Left renal cortex interstitium (tissue), 4 donors: ENCODE measurements around the gene MAP6. TPM values are rescaled to one million over a fixed set of nuclear protein-coding genes. Genes with fewer than 3 reads are reported as not detected.

Experiments
- DNase-seq, 4 donors: peaks; one replicate each; pipeline ENCODE4 v3.0.0-alpha.2; 2013; ENCODE audit warnings: low read depth in 4 of 4, low spot score in 2 of 4, missing footprints in 1 of 4
- polyA plus RNA-seq, 4 donors: library from polyadenylated mRNA; unstranded; fragments of 120-200 nt; gene quantifications; one replicate each; pipeline ENCODE4 v1.2.1, GENCODE V29; 2013; ENCODE audit not compliant: insufficient read length in 4 of 4

Gene MAP6
- polyA plus RNA-seq, 4 donors = 7.9 to 11.6 (median 9.5) TPM

DNA sequence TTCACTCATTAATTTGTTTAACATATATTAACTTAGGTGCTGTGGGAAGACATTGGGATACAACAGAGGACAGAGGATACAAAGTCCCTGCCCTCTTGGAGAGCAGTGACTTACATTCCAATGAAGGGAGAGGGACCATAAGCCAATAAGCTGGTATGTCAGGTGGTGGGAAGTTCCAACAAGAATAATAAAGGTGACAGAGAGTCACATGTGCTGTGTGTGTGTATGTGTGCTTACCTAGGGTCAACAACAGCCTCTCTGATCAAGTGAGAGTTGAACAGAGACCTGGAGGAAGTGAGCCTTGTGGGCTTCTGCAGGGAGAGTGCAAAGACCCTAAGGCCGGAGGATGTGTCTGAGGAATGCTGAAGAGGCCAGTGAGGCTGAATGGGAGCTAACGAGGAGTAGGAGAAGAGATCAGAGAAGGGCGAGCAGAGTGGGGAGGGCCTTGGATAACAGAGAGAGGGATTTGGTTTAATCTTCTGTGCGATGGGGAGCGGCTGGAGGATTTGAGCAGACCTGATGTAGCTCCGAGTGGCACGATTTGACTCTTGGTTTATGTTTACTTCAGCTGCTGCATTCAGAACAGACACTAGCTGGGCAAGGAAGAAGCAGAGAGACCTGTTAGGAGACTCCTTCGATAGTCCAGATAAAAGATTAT is 35.3 kb downstream of the MAP6 start:
- no peak for DNase-seq

DNA sequence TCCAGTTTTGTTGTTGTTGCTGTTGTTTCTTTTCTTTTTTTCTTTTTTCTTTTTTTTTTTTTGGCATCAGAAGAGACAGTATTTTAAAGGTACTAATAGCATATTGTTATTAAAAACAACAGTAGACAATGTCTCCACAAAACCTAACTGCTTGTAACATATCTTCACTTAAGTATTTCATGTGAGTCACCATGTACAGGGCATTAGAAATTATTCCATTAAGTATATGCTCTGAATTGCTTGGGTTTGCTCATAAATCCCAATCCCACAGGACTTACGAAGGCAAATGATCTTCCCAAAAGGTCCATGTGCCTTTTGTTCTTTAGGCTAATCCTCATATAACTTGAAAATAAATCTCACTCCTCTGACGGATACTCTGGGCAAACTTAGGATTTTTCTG is 35.9 kb downstream of the MAP6 start:
- DNase-seq = no peak

DNA sequence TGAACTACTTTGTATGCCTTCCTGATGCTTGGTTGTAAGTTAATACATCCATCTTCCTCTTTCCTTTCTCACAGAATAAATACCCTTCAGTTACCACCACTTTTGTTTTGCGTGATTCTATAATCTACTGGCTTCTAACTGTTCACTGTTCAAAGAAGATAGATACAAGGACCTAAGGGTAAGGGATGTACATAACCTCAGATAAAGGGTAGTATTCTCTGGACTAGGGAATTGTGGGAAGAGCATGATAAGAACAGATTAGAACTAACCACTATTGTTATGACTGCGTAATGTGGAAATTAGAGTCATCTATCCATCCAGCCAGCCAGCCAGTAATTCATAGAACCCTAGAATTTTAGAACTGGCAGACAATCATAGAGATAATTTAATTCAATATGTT is 36.4 kb downstream of the MAP6 start:
- DNase-seq = no peak

DNA sequence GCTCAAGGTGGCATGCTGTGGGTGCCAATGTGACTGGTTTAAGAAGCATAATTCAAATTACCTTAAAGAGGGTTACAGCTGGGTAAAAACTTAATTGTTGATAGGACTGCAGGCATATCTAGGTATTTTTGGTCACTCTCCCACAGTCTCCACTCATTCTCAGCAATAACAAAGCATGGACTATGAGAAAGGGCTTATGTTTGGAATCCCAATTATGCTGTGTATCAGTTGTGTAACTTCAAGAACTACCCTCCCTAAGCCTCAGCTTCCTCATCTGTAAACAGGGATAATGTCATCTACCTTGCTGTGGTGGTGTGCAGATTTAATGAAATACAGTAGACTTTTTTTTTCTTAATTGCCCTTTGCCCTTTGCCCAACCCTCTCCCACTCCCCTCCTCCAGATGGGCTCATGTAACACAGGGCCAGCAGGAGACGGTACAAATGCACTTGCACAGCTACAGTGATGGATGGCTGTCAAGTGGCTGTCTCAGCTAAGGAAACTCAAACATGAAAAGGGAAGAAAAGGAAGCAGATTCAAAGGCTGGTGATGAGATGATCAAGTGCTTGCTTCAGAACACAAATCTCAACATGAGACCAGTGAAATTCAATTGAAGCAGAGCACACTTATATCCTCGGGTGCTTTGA is 37.6 kb downstream of the MAP6 start:
- no peak for DNase-seq

DNA sequence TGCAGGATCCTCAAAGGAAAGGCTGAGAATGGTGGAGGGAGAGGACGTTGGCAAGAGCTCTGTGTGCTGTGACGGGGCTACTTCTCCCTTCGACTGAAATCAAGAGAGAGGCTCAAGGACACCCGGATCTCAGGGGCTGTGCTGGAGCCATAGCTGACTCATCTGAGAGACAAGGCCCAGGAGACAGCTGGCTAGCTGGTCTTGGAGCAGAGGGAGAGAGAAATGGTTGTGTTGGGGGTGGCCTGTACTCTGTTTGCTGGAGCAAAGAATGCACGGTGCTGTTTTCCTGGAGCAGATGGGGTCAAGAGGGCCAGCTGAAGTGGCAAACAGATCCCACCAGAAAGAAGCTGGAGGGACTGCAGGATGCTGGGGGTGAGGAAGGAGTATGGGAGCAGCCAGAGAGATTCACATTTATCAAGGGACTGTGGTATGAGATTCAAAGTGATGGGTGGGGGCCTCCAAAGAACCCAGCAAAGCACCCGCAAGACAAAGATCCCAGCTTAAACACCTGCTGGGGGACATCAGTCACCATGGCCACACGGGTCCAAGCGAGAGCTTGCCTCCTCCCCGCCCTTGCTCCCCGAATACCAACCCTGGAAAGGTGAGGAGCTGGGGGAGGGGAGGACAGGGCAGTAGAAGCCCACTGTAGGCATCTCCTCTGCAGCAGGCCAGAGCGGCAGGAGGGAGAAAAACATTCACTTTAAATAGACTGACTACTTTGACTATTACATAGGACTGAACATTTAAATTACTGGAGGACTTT is 40.8 kb downstream of the MAP6 start:
- no peak for DNase-seq

DNA sequence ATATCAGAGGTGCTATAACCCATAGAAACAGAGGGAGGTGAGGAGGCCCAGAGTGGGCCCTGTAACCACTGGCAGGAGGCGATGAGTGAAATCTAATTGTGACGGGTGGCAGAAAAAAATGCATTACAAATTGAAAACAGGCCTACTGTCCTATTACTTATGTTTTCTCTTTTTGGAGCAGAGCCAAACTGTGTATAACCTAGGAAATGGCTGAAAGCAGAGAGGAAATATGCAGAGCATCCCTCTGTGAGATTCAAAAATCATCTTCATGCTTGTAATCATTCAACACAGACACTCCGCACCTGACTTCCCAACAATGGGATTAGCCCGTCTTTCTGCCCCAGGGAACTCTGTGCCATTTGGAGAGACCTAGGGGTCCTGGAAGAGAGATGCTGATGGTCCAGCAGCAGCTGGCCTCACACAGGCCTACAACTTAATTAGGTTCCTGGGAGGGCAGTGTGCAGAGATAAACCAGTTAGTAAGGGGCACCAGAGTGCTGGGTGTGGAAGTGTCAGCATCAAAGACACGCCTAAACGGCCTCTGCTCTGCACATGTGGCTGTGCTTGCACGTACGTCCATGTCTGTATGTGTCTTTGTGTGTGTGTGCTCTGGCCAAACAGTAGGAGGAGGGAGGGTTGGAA is 41.8 kb downstream of the MAP6 start:
- no peak for DNase-seq

DNA sequence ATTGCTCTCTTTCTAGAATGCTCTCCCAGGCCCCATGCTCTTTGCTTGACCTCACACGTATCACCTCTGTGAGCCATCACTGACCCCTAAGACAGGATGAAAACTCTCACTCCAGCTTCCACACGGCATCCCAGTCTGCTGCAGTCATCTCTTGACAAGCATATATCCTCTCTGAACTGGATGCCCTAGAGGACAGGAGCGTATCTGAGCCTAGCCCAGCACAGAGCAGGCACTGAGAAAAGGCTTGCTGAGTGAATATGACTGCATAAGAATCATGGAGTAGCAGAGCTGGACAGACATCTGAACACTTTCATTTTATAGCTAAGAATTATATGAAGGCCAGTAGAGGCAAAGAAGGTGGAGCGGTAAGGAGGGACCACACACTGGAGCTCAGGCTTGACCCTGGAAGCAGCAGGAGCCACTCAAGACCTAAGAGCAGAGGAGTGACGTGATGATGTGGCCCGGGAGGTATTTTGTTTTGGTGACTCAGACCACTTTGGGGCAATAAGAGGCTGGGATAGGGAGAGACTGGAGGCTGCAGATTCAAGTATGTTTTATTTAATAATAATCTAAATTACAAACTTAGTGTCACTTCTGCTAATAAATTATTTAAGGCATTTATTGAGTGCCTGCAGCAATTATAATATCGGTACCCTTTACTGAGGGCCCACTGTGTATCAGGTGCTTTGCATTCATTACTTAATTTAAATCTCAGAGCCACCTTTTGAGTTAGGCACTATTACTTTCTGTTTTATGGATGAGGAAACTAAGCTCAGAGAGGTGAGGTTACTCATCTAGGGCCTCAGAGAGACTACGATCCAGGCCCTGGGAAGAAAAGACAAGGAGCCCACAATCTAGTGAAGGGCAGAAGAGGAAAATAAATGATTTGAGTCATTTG is 42.6 kb downstream of the MAP6 start:
- no peak for DNase-seq

DNA sequence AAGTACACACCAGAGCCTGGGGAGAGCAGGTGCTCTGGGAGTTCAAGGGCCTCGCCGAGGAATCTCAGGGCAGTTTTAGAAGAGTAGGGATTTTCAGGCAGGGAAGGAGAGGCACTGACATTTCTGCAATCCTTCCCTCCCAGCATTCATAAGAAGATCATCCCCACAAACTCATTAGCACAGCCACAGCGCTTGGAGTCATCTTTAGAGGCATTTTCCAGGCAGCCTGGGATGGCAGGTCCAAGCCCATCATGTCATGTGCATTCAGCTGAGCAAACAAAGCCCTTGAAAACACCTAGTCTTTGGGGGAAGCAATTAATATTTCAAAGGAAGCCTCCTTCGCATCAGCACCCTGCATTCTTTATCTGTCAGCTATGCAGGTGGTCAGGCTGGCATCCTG is 43.8 kb downstream of the MAP6 start:
- no peak for DNase-seq

DNA sequence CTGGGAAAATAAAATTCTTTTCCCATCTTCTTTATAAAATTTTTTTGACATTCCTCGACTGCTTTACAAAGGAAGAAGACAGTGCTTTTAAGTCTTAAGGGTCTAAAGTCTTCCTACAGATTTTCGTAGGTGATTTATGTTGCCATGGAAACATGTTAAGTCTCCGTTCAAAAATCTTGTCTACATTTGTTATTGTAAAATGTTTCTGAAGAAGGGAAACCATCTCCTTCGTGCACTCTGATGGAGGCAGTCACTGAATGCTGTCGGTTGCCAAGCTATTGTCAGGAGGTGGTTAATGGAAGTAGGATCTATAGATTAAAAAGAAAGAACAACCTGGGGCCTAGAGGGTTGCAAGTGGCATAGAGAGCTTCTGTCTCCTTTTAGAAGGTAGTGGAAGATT is 52.6 kb downstream of the MAP6 start:
- DNase-seq = no peak

DNA sequence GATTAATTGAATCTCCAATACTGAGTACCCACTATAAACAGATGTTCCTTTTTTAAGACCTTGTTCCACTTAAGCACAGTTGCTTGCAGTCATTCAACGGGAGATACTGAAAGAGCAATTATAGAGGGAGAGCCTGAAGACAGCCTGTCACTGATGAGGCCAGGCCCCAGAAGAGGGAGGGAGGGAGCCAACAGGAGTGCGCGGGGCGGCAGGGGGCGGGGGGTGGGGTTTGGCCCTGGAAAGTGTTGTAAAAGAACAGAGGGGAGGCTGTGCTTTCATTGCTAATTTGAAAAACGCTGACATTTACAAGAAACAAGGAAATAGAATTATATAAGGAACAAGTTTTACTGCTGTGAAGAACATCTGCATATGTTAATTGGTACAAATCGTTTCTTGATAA is 53.1 kb downstream of the MAP6 start:
- DNase-seq = no peak

DNA sequence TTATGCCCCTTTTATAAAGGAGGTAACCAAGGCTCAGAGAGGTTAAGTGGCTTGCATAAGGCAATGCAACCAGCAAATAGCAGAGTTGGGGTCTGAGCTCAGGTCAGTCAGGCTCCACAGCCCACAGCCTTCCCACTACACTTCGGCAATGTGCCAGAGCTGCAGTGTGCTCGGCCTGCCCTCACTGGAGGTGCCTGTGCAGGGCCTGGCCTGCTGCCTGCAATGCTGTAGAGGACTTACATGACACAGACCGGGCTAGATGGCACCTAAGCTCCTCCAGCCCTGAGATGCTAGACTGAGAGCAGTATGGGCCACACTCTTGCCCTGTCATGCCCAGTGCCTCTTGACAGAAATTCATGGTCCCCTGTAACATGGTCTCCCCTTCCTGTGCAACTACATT is 57.0 kb downstream of the MAP6 start:
- DNase-seq = no peak

DNA sequence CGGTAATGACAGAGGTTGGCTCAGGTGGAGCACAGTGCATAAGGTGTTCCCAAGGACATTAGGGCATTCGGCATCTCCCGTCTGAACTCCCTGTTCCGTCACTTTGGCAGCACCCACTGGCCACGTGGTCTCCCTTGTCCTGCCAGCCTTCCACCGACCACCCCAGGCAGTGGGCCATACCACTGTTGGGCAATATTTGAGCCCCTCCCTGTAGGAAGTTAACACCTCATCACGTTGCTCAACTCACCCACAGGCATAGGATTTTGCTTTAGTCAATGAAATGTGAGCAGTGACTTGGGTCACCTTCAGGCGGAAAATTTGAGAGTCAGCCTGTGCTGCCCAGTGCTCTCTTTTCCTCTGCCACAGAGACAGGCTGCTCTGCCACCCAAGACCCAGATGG is 62.7 kb downstream of the MAP6 start:
- DNase-seq = no peak

DNA sequence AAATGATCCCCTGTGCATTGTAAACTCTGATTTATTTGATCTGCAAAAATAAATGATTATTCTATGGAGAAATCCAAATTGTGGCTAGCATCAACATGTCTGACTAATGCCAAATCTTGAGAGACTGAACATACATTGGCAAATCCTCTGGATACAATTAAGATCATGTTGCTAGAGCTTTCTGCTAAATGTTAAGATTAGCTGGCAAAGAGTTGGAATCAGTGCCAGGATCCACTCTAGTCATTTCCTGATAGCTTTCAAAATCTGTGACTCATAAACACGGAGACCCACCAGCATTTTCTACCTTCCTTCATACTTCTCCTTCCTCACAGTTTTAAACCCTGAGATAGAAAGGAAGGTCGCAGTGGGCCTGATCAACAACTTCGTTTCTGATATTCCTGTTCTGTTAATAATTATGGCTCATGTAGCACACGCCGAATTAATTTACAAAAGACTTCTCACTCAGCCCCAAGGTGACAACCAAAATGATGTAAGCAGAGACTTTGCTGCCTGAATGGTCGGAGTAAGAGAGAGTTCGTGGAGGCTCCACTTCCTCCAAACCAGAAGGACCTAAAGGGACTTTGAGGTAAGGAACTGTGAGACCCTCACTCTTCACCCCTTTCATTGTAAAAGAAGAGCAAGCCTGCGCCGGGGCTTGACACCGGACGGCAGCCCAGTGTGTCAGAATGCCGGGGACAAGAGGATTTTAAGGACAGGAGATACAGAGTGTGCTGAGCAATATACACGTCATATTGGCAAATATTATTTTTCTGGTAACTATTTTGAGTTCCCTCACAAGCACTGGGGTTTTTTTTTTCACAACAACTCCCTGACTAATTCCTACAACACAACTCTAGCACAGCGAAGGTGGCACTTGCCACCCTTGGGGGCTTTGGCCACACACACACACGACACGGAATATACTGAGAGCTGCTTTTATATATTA is 64.8 kb downstream of the MAP6 start:
- no peak for DNase-seq

DNA sequence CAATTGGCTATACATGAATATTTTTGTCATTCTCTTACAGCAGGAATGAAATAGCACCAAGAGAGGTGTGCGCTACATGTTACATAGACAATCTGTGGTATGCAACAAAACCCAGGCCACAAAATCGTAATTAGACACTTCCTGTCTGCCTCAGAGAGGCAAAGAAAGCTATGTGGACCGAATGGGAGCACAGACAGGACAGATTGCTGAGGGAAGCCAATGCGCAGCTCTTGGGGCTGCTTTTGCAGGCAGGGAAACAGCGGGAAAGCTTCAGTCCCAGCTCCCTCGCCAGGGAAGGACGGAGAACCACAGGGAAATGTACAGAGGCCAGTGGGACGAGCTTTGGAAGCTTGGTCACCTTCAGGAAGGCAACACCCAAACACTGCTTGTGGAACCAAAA is 65.9 kb downstream of the MAP6 start:
- no peak for DNase-seq

DNA sequence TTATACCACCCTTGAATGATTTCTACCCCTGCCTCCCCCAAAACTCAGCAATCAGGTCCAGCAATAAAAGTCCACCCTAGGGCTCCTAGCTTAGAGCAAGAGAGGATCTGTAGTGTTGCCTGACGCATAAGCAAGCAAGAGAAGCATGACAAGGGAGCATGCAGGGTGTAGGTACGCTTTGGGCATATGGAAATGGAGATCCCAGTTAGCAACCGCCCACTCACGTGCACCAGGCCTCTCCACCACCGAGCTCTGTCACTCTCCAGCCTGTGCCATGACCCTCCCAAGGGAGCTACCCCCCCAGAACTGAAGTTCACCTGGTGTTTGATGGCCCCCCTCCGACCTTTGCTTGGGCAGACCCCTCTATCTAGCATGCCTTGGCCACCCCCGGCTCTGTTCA is 67.3 kb downstream of the MAP6 start:
- no peak for DNase-seq

DNA sequence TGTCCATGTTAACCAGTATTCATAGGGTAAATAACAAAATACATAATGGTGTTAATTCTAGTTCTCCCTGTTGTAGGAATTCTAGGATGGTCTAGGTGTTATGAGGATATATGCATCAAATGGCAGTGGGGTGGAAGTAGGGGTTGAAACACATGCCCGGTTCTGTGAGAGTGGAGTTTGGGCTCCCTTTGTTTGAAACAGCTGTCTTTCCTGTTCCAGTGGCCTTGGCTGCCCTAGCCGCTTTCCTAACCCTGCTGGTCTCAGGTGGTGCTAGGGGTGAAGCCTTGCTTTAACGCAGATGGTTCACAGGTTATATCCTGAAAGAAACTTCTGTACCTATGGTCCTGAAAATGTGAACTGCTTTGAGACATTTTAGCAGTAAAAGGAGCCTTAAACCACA is 68.5 kb downstream of the MAP6 start:
- no peak for DNase-seq

DNA sequence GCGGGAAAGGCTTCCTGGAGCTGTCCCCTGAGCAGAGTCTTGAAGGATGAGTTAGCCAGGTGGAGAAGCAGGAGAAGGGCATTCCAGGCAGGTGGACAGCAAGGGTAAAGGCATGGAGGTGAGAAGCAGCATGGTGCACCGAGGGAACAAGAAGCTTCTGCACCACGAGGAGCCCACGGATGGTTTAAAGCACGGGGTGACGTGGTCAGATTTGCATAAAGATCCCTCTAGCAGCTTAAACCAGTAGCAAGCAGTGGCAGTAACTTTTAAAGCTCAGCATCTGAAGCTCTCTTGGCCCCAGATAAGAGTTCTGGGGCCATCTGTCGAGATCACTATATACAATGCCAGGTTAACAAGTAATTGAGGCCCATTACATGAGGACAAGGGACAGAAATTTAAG is 69.9 kb downstream of the MAP6 start:
- no peak for DNase-seq

DNA sequence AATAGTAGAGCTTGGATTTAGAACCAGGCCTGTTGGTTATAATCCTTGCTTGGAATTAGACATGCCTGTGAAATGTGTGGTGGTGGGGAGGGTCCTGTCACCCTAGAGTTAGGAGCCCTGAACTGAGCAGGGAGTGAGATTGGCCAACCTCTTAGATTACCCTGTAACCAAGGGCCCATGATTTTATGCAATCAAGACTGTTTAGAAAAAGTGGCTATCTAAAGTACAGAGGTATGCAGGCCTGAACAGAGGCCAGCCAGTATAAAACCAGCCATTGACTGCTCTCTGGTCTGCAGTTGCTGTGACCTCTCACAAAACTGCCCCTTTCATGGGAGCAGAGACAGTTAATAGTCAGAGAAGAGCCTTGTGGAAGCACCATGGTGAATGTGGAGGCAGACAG is 70.6 kb downstream of the MAP6 start:
- no peak for DNase-seq

DNA sequence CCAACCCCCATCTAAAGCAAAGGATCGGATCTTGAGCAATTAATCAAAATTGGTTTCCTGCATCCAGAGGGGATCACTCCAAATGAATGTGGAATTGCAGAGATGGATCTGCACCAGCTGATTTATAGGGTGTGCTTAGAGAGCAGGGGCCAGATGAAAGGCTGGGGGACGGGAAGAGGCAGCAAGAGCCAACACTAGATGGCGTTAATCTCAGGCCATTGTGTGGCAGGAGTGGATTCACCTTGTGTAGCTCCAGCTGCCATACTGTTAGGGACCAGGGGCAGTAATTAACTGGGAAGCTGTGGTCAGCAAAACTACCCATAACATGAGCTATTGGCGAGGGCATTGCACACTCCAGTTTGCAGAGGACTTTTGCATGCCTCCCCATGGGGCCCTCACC is 71.2 kb downstream of the MAP6 start:
- DNase-seq = no peak
